HG02610 (cell line): ENCODE results near the gene NR5A1.

Experiments
- ATAC-seq: cut with Tn5 transposase; IDR thresholded peaks from one replicate; pipeline ENCODE4 v1.9.1; 2021; ENCODE audit warnings: mild to moderate bottlenecking, moderate library complexity; ENCODE audit not compliant: unreplicated experiment

NR5A1 gene

GRCh38 chr9:124468061-124468740 lies 39.0 kb downstream of the NR5A1 start:
- no peak for ATAC-seq

DNA sequence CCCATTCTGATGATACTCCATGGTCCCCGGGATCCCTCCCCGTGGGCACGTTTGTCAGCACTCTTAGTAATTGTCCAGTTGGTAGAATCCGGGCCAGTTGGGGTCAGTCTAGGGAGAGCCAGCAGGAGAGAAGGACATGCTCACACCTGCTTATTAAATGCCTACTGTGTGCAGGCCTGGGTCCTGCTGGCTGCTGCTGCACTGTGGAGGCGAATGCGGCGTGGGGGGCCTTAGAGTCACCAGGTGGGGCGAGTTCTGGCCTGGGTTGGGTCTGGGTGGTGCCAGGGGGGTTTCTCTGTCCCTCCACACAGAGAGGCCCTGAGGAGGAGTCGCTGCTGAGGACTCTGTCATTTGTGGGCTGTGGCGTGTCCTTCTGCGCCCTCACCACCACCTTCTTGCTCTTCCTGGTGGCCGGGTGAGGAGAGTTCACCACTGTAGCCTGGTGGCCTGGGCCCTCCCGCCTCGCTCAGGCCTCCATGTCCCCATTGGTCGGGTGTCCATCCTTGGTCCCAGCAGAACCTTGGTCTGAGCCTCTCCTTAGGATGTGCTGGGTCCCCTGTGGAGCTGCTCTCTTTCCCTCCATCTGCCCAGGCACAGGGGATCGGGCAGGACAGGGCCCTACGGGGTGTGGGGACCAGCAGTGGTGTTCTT lies 39.7 kb downstream of the NR5A1 start:
- no peak for ATAC-seq

DNA sequence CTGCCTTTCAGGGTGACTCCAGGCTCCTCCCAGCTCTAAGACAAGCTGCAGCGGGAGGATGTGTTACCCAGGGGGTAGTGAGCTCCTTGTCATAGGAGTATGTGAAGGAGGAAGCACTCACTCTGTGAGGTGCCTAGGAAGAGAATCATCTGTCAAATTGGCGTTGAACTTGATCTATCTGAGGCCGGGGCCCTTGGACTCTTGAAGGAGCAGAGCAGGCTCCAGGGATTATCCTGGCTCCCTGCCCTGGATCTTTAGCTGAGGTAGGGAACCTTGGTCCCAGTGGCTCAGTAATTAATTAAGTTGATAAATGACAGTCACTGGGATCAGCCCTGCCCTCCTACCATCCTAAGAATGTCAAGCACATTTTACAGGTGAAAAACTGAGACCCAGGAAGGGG lies 41.5 kb downstream of the NR5A1 start:
- no peak for ATAC-seq

GRCh38 chr9:124462739-124463138 lies 44.5 kb downstream of the NR5A1 start:
- ATAC-seq = no peak

DNA sequence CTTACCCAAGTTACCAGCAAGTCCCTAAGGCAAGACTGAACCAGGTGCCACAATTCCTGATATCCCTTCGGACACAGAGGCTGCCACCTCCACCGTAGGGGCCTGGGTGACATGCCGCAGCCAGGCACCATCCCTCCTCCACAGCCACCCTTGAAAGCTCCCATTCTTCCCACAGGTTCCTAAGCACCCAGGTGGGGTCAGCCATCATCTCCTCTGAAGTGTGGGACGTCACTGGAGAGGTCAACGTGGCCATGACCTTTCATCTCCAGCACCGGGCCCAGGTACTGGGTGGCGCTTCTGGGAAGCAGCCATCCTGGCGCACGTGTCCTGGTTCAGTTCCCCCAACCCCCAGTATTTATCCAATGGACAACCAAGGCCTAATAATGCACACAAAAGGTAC lies 48.8 kb downstream of the NR5A1 start:
- ATAC-seq = no peak

DNA sequence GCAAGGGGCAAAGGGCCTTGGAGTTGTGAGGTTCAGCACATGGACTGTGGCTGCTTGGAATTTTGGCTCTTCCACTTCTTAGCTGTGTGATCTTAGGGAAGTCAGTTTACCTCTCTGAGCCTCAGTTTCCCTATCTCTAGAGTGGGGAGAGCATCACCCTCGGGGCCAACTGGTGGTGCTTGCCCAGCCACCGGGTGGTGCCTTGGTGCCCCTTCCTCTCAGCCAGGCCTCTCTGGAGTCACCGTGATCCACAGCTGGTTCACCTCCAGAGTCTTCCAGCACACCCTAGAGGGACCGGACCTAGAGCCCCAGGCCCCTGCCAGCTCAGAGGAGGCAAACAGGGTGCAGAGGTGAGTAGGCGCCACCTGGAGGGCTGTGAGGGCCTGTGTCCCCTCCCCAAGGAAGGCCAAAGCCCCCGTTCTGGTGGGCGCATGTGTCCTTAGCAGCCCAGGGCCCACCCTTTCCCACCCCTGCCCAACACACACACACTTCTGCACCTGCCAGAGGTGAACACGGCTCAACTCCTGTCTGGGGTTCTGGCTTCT lies 49.2 kb downstream of the NR5A1 start:
- ATAC-seq = no peak

- ATAC-seq = no peak
These were observed 49.9 kb downstream of the NR5A1 start for GRCh38 chr9:124457079-124457886.

DNA sequence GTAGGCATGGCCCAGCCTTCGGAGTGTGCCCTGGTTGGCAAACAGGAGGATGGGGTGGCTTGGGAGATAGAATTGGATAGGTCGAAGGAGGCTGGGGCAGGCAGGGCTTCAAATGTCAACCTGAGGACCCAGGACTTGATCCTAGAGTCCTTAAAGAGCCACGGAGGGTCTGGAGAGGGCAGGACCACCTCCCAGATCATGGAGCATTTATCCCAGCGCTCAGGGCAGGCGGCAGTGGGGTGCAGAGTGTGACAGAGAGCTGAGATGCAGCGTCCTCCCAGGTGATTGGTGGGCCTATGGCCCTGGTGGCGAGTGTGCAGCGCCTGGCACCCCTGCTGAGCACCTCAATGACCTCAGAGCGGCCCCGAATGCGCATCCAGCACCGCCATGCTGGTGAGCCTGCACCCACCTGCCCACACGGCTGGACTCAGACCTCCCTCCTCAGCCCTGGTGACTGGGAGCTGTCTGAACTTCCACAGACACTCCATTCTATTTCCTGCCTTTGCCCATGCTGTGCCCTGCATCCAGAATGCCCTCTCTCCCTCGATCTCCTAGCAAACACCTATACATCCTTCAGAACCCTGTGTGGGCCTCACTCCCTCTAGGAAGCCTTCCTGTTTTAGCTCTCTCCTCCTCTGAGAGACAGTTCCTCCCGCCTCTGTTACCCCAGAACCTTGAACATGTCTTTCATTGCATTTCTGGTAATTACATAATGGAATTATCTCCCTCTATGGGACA lies 50.7 kb downstream of the NR5A1 start:
- ATAC-seq = no peak

DNA sequence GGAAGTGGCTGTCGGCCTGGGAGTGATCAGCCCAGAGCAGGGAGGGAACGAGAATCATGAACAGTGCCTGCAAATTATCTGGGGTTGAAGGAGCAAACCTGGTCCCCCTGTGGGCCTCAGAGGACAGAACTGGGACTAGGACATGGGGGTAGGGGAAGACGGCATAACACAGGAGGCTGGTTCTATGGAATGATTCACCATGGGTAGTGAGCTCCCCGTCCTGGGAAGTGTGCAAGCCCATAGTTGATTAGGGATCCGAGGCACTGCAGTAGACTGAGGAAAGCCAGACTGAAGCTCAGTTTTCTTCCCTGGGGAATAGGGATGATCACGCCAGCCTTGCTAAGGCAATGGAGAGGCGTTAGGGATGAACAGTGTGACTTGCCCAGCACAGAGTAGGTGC lies 51.4 kb downstream of the NR5A1 start:
- ATAC-seq = no peak

DNA sequence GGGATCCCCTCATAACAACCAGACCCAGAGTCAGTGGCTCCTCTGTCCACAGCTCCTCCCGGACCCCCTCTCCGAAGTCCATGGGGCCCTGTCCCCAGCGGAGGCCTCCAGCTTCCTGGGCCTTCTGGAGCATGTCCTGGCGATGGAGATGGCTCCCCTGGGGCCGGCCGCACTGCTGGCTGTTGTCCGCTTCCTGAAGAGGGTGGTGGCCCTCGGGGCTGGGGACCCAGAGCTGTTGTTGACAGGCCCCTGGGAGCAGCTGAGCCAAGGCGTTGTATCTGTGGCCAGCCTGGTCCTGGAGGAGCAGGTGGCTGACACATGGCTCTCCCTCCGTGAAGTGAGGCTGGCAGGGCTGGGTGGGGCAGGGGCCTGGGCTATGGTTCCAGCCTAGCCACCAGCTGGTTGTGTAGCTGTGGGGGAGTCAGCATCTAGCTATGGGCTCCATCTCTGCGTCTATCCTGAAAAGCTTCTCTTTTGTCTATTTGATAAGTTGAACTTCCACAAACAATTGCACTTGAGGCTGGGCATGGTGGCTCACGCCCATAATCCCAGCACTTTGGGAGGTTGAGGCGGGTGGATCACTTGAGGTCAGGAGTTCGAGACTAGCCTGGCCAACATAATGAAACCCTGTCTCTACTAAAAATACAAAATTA lies 52.3 kb downstream of the NR5A1 start:
- no peak for ATAC-seq

- no peak for ATAC-seq
These were observed 52.9 kb downstream of the NR5A1 start for GRCh38 chr9:124454296-124454695.

GRCh38 chr9:124453586-124454191 lies 53.5 kb downstream of the NR5A1 start:
- ATAC-seq = no peak

GRCh38 chr9:124452841-124453585 lies 54.2 kb downstream of the NR5A1 start:
- no peak for ATAC-seq

DNA sequence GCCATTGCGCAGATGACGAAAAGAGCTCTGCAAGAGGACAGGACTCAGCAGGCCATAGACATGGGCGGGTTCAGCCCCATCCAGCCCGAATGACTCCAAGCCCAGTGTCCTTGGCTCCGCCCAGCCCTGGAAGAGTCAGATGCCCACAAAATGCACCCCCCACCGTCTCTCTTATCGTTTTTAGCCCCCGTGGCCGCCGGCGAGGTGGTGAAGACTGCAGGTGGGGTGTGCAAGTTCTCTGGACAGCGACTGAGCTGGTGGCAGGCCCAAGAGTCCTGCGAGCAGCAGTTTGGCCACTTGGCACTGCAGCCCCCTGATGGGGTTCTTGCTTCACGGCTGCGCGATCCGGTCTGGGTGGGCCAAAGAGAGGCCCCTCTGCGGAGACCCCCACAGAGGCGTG lies 54.9 kb downstream of the NR5A1 start:
- no peak for ATAC-seq

GRCh38 chr9:124450931-124451661 lies 56.1 kb downstream of the NR5A1 start:
- no peak for ATAC-seq

DNA sequence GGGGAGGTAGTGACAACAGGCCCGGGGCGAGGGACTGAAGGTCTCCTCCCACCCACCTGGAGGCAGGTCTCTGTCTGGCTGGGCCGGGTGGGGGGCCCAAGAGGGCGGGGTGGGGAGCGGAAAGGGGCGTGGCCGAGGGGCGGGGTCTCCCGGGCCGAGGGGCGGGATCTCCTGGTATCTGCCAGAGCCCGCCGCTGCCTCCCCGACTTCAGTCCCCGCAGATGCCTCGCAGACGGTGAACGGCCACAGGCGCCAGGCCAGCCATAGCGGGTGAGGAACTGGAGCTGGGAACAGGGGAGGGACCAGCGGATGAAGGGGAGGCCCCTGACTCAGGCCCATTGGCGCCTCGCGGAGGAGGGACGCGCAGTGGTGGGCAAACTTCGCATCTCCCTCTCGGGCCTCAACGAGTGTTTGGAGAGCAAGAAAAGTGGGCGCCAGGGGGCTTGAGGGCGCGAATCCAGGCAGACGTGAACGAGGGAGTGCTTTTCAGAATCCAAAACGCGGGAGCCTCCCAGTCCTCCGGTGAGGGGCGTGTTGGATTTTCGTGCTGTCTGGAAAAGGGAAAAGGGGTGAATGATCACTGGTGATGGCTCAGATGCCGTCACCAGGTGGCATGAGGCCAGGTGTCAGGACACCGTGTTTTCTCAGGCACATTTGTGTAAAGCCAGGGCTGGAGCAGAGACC lies 56.8 kb downstream of the NR5A1 start, which contains the start of gene ADGRD2:
TSS of gene ADGRD2 (plus strand) at position 211 of the 684 bp plus-strand sequence. CDS start 1,216 bp downstream, outside the sequence.
- no peak for ATAC-seq

- no peak for ATAC-seq
These were observed 57.6 kb downstream of the NR5A1 start for GRCh38 chr9:124449381-124450151.
